GM12875 (cell line): ENCODE data around the gene TMCO1.
"Not testable (repeated sequence)": the region's sequence is repeated elsewhere in the genome, so short reads cannot be mapped to it uniquely, and the experiment has no call there.

Experiments used
- H3K4me3 ChIP-seq: one replicate; pipeline ENCODE4 v1.5.1; 2011; ENCODE audit warnings: low read depth, low read length, control low read depth
- CTCF ChIP-seq: IDR thresholded peaks from 2 replicates; pipeline ENCODE4 v1.5.1; 2011; ENCODE audit warnings: low read depth, mild to moderate bottlenecking, control low read depth, inconsistent platforms, low read length, moderate library complexity, borderline replicate concordance; ENCODE audit not compliant: insufficient read depth

The TMCO1 gene

GRCh38 chr1:165683848-165684485, 84.7 kb downstream of the TMCO1 start:
- H3K4me3 ChIP-seq, result no peak overlapping the region
- TF ChIP-seq CTCF, result no peak

GRCh38 chr1:165680773-165681172, 87.9 kb downstream of the TMCO1 start:
- not testable (repeated sequence) for H3K4me3 ChIP-seq

GRCh38 chr1:165680303-165680702, 88.4 kb downstream of the TMCO1 start:
- no peak overlapping the region for H3K4me3 ChIP-seq
- TF ChIP-seq CTCF, result no peak

- H3K4me3 ChIP-seq, result no peak overlapping the region
- TF ChIP-seq CTCF, result no peak
Measured at GRCh38 chr1:165679282-165680036, 89.2 kb downstream of the TMCO1 start.

GRCh38 chr1:165678509-165678908, 90.2 kb downstream of the TMCO1 start:
- no peak overlapping the region for H3K4me3 ChIP-seq
- no peak for TF ChIP-seq CTCF
